GM18505 (cell line): ENCODE data around the gene SNTG2.

Experiments used
- ATAC-seq: cut with Tn5 transposase; IDR thresholded peaks from one replicate; pipeline ENCODE4 v1.9.1; 2021; ENCODE audit not compliant: unreplicated experiment
- POLR2A ChIP-seq: IDR thresholded peaks from 4 replicates; pipeline ENCODE4 v1.6.1; 2011; ENCODE audit warnings: borderline replicate concordance; ENCODE audit not compliant: insufficient read depth, insufficient read length; ENCODE audit errors: extremely low read depth

The SNTG2 gene

DNA sequence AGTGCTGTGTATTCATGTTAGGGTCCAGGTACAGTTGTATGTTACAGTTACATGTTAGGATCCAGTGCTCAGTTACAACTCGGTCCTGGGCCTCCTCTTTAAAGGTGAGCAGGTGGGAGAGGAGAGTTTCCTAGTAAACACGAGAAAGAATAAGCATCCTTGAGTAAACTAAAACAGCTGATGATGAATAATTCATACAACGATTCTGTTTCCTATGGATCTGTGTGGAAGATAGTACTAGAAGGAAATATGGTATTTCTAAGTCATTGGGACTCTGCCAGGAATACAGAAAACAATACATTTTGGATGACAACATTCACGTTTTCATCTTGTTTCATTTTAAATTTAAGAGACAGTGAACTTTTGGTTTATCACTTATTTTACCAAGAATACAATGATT lies 29.5 kb downstream of the SNTG2 start:
- no peak for TF ChIP-seq POLR2A
- ATAC-seq = no peak

DNA sequence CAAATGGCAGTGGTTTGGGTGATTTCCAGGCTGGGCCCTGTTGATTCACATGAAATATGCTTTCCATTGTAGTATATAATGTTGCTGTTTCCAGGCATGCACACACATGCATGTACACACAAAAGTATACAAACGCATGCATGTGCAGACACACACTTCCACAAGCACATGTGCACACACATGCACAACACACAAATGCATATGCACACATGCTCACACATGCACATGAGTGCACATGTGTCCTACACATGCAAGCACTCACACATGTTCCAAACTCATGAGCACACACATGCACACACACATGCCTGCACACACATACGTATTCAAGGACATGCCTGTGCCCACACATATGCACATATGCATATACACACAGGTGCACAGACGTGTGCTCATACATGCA lies 30.6 kb downstream of the SNTG2 start:
- no peak for TF ChIP-seq POLR2A
- no peak for ATAC-seq

DNA sequence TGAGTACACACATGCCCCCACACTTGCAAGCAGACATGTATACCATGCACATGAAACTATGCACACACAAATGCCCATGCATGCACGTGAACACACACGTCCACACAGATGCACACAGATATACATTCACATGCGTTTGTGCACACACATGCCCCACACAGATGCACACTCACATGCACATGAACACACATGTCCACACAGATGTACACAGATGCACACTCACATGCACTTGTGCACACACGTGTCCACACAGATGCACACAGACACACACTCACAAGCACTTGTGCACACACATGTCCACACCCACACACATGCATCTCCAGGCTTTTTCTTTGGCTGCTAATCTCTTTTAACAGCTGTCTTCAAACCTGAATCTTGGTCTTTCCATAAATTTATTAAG lies 31.1 kb downstream of the SNTG2 start:
- ATAC-seq = no peak
- no peak for TF ChIP-seq POLR2A

DNA sequence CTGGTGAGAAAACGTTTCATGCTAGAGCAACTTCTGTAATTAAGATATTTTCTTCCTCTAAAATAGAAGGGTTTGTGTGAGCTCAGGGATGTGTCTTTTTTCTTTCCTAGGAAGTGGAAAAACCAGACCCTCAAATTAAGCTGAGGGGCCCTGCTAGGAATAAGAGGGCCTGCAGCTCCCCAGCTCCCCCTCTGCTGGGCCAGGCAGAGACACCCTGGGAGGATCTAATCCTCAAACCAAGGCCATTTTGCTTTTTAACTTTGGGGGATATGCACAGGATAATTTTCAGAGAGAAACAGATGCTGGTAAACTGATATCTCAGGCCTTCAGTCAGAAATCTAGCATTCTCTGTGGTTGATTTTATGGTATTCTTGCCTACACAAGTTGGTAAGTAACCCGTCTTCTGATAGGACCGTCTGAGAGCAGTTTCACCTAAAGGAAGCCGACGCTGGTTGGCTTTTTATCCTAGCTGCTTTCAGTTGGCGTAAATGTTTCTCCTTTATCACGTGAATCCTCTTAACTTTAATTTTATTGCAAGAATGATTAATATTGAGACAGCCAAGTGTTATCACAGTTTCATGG lies 34.8 kb downstream of the SNTG2 start:
- TF ChIP-seq POLR2A = no peak
- no peak for ATAC-seq

DNA sequence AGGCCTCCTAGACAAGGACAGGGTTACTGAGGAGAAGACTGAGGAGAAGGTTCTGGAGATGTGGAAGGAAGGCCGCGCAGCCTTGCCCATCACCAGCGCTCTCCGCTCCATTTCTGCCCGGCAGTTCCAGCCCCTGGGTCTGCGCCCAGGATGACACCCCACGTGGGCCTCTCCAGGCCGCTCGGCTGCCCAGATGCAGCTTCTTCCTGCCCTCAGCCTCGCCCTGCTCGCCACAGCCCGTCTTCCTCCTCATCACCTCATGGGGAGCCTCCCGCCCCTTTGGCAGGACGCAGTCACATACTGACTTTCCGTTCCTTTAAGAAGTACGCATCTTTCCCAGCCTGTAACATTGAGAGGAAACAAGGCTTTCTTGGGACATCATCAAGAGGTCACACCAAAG lies 37.1 kb downstream of the SNTG2 start:
- no peak for TF ChIP-seq POLR2A
- no peak for ATAC-seq

DNA sequence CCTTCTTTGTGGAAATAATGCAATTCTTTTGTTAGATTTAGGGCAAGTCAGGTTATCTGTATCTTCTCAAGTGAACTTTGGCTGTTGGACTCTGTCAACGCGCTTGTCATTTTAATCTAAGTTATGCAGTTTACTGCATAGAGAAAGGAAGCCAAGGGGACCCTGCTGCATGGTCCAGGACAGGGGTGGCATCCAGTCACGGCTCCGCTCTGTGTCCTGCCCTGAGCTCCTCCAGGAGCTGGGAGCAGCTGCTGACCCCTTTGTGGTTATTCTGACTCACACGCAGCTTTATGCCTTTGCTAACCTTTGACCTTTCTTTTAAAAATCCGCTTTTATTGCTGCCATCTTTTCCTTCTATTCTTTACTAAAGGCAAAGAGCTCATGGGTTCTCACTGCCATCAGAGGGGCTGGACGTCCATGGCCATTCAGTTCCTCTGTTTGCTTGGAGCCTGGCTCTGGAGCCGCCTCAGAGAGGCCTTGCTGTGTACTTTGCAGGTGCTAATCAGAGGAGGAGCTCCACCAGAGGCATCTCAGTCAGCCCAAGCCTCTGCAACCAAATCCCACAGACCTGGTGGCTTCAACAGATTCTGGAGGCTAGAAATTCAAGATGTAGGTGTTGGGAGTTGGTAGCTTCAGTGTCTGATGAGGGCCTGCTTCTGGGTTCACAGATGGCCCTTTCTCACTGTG lies 39.3 kb downstream of the SNTG2 start:
- ATAC-seq = no peak
- no peak for TF ChIP-seq POLR2A

DNA sequence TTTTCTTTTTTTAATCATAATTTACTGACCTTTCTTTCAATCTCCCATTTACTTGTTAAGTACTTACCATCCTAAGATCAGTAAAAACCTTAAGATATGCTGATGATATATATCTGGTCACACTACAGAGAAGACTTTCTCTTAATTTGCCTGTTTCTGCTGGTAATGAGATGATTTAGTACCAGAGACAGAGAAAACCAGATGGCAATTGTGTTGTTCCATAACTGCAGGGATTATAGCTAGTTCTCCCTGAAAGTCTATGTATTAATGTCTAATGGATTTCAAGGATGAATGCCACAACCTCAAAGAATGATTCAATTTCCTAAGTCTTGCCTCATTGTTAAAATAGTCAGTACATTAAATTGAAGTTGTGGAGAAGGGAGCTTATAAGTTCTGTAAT lies 40.3 kb downstream of the SNTG2 start:
- no peak for ATAC-seq
- no peak for TF ChIP-seq POLR2A

DNA sequence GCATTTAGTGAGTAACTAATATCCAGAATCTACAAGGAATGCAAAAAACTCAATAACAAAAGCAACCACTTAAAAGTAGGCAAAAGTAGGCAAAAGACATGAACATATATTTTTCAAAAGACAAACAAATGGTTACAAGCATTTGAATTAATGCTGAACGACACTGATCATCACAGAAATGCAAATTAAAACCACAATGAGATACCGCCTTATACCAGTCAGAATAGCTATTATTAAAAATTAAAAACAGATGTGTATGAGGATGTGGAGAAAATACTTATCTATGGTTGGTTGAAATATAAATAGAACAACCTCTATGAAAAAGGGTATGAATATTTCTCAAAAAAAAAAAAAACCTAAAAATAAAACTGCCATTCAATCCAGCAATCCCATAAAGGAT lies 51.7 kb downstream of the SNTG2 start:
- no peak for ATAC-seq
- no peak for TF ChIP-seq POLR2A

DNA sequence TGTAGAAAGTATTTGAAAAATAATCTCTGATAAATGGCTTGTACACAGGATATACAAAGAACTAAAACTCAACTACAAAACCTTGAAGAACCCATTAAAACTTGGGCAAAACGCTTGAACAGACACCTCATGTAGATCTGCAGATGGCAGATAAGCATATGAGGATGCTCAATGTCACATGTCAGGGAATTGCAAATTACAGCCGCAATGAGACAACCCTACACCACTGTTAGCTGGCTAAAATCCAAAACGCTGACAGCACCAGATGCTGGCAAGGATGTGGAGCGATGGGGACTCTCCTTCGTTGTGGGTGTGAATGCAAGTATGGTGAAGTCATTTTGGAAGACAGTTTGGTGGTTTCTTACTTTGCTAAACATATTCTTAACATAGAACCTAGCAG lies 53.7 kb downstream of the SNTG2 start:
- TF ChIP-seq POLR2A = no peak
- ATAC-seq = no peak

DNA sequence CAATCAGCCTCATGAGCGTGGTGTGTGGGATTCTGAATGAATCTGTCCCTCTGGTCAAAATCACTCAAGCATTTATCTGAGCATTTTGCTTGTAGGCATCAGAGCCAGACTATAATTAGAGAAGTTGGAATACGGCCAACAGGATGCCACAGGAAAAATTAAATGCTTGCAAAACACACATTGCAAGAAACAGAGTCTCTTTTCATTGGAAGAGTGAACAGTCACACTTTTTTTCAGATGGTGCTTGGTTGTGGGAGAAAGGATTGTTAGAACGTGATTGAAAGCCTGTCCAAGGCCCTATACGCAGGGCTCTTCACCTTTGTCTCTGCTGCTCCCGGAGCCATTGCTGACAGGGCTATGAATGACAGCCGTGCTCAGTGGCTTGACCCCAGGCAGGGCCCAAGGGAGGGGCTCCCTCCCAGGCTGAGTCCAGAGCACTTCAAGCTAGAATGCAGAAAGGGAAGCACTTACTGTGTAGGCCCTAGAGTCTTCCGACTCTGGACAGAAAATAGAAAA lies 59.8 kb downstream of the SNTG2 start:
- TF ChIP-seq POLR2A = no peak
- ATAC-seq = peak; percentile 76

DNA sequence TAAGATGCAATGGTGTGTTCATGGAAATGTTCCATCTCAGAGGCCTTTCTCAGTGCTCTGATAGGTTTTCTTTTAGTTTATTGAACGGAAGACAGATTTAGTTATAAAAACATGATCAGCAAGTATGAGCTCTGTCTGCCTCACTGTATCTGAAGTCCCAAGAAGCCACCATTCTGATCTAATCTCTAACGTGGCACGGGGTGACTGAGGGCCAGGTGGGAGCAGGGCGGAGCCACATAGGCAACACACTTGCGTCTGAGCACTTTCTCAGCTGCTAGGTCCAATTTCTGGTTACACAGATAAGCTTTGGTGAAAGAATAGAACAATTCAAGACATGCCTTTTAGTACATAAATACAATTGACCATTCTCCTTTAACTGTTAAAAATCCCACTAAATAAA lies 60.4 kb downstream of the SNTG2 start:
- no peak for ATAC-seq
- no peak for TF ChIP-seq POLR2A

DNA sequence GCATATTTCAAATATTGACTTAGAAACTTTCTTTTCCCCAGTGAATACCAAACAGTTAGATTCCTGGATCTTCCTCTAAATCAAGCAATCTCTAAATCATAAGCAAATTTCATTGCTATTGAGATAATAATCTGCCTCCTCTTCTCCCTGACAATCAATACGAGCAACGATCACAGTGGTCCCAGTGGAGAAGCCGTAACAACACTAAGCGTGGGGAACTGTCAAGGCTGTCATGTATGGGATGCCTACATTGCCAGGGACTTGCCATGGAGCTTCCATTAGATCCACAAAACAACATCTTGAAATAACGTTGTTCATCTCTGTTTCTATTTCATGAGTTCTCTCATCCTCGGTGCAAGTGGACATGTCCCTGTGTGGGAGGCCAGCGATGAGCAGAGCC lies 61.3 kb downstream of the SNTG2 start:
- ATAC-seq = no peak

DNA sequence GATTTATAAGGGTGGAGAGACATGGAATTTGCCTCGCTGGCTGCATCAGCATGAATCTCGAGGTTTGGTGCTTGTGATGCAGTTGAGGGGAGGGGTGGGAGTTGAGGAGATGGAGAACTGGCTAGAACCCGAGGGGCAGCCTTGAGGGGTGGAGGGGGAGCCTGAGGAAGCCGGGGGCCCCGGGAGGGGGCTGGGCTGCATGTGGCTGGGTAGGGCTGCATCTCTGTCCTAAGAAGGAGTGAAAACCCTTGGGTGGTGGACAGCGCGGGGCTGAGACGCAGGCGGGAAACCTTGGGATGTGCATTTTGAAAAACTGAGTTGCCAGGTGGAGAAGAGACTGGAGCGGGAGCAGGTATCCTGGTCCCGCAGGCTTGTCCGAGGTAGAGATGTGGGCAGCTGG lies 64.2 kb downstream of the SNTG2 start:
- ATAC-seq = no peak
- TF ChIP-seq POLR2A = no peak

More for the DNA sequence above, 61.3 kb downstream of the SNTG2 start:
- TF ChIP-seq POLR2A = no peak

DNA sequence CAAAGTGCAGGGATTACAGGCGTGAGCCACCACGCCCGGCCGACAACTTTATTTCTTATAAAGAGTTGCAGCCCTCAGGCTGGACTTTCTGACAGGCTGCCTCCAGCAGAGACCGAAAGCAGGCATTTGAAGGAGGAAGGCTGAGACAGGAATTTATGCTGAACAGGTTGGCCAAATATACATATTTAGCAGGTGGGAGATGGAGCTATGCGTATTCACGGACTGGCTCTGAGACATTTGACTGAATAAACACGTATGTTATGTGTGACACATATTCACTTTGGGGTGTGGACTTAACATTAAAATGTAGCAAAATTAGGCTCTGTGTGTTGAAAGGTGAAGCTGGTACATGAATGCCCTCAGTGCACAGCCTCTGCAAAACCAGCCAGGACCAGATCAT lies 65.9 kb downstream of the SNTG2 start:
- ATAC-seq = no peak
- no peak for TF ChIP-seq POLR2A
